GM23338 (cell line): ENCODE results near the gene FIGN. TPM values are rescaled to one million over a fixed set of nuclear protein-coding genes. Genes with fewer than 3 reads are reported as not detected.

Experiments
- ATAC-seq: fragments of 200-7000 bp; cut with Tn5 transposase; 3 replicates; pipeline ENCODE4 v1.9.1; 2020
- DNase-seq: peaks from one replicate; pipeline ENCODE4 v3.0.0-alpha.2; 2015; ENCODE audit warnings: low spot score
- H2AFZ ChIP-seq: fragments of 200-600 bp; sonication (generic); 2 replicates; pipeline ENCODE4 v1.8.0; 2016; ENCODE audit warnings: antibody characterized with exemption, mild to moderate bottlenecking, moderate library complexity
- H3F3A ChIP-seq: fragments of 200-600 bp; sonication (generic); replicated peaks from 2 replicates; pipeline ENCODE4 v1.8.0; 2017; ENCODE audit warnings: antibody characterized with exemption, mixed run types, low read depth
- H3K27ac ChIP-seq: fragments of 200-600 bp; sonication (generic); 2 replicates; pipeline ENCODE4 v1.6.1; 2016; ENCODE audit warnings: low read depth
- H3K27me3 ChIP-seq: fragments of 200-600 bp; sonication (generic); 2 replicates; pipeline ENCODE4 v1.8.0; 2016; ENCODE audit warnings: mild to moderate bottlenecking, mixed run types, moderate library complexity; ENCODE audit not compliant: insufficient read depth
- H3K36me3 ChIP-seq: fragments of 200-600 bp; sonication (generic); 2 replicates; pipeline ENCODE4 v1.8.0; 2016; ENCODE audit warnings: mild to moderate bottlenecking; ENCODE audit not compliant: insufficient read depth
- H3K4me1 ChIP-seq: fragments of 200-600 bp; sonication (generic); 2 replicates; pipeline ENCODE4 v1.8.0; 2016; ENCODE audit warnings: mild to moderate bottlenecking, moderate library complexity; ENCODE audit not compliant: insufficient read depth
- H3K4me2 ChIP-seq: fragments of 200-600 bp; sonication (generic); 2 replicates; pipeline ENCODE4 v1.7.1; 2017; ENCODE audit warnings: mixed run types
- H3K4me3 ChIP-seq: fragments of 200-600 bp; sonication (generic); 2 replicates; pipeline ENCODE4 v1.6.1; 2016; ENCODE audit warnings: mixed run types
- H3K79me2 ChIP-seq: fragments of 200-600 bp; sonication (generic); replicated peaks from 2 replicates; pipeline ENCODE4 v1.8.0; 2017; ENCODE audit warnings: mild to moderate bottlenecking; ENCODE audit not compliant: insufficient read depth
- H3K9me2 ChIP-seq: fragments of 200-600 bp; sonication (generic); 2 replicates; pipeline ENCODE4 v1.8.0; 2017; ENCODE audit not compliant: insufficient read depth
- H4K20me1 ChIP-seq: fragments of 200-600 bp; sonication (generic); replicated peaks from 2 replicates; pipeline ENCODE4 v1.8.0; 2017; ENCODE audit warnings: mild to moderate bottlenecking; ENCODE audit not compliant: insufficient read depth
- H3K27ac Mint-ChIP-seq: 2 replicates; pipeline ENCODE4 v1.8.0; 2020; ENCODE audit warnings: inconsistent platforms, mild to moderate bottlenecking, moderate library complexity, mixed read lengths
- H3K27me3 Mint-ChIP-seq: 3 replicates; pipeline ENCODE4 v1.8.0; 2022; ENCODE audit warnings: low read depth, mild to moderate bottlenecking, moderate library complexity, mixed read lengths, inconsistent platforms; ENCODE audit not compliant: insufficient read depth, poor library complexity
- H3K36me3 Mint-ChIP-seq: 3 replicates; pipeline ENCODE4 v1.8.0; 2021; ENCODE audit warnings: low read depth, mild to moderate bottlenecking, inconsistent platforms, moderate library complexity, mixed read lengths
- H3K4me1 Mint-ChIP-seq: 3 replicates; pipeline ENCODE4 v1.8.0; 2020; ENCODE audit warnings: mild to moderate bottlenecking, inconsistent platforms, mixed read lengths
- H3K4me3 Mint-ChIP-seq: 3 replicates; pipeline ENCODE4 v1.8.0; 2021; ENCODE audit warnings: moderate library complexity, mild to moderate bottlenecking, inconsistent platforms, mixed read lengths
- H3K9me3 Mint-ChIP-seq: 3 replicates; pipeline ENCODE4 v1.8.0; 2020; ENCODE audit warnings: moderate library complexity, mild to moderate bottlenecking, inconsistent platforms, mixed read lengths
- CREB1 ChIP-seq: fragments of 250-450 bp; sonication (Bioruptor Pico); IDR thresholded peaks from 2 replicates; pipeline ENCODE4 v1.5.0; 2020; ENCODE audit warnings: low read depth, mild to moderate bottlenecking, moderate library complexity
- ETS1 ChIP-seq: IDR thresholded peaks from 2 replicates; pipeline ENCODE4 v1.6.1; 2016; ENCODE audit warnings: antibody characterized with exemption
- EZH2 ChIP-seq: fragments of 200-600 bp; sonication (generic); IDR thresholded peaks from one replicate; pipeline ENCODE4 v1.8.0; 2017; ENCODE audit warnings: antibody characterized with exemption, mild to moderate bottlenecking, low read depth; ENCODE audit not compliant: unreplicated experiment
- EZH2phosphoT487 ChIP-seq: fragments of 200-600 bp; sonication (generic); IDR thresholded peaks from one replicate; pipeline ENCODE4 v1.8.1; 2018; ENCODE audit warnings: antibody characterized with exemption; ENCODE audit not compliant: unreplicated experiment
- JUNB ChIP-seq: IDR thresholded peaks from one replicate; pipeline ENCODE4 v1.6.1; 2016; ENCODE audit warnings: antibody characterized with exemption; ENCODE audit not compliant: unreplicated experiment
- NANOG ChIP-seq: IDR thresholded peaks from 2 replicates; pipeline ENCODE4 v1.6.1; 2016; ENCODE audit warnings: antibody characterized with exemption, borderline replicate concordance
- POLR2AphosphoS5 ChIP-seq: IDR thresholded peaks from 2 replicates; pipeline ENCODE4 v1.6.1; 2016; ENCODE audit warnings: antibody characterized with exemption, low read depth
- REST ChIP-seq: IDR thresholded peaks from one replicate; pipeline ENCODE4 v1.6.1; 2018; ENCODE audit warnings: antibody characterized with exemption; ENCODE audit not compliant: unreplicated experiment
- STAT1 ChIP-seq: IDR thresholded peaks from one replicate; pipeline ENCODE4 v1.6.1; 2016; ENCODE audit warnings: antibody characterized with exemption; ENCODE audit not compliant: unreplicated experiment
- ZNF114 ChIP-seq: fragments of 250-450 bp; sonication (Bioruptor Pico); IDR thresholded peaks from 2 replicates; pipeline ENCODE4 v1.5.0; 2020; ENCODE audit warnings: mild to moderate bottlenecking, moderate library complexity
- ZNF331 ChIP-seq: fragments of 250-450 bp; sonication (Bioruptor Pico); IDR thresholded peaks from 2 replicates; pipeline ENCODE4 v1.5.0; 2020; ENCODE audit warnings: low read depth, mild to moderate bottlenecking, moderate library complexity
- polyA plus RNA-seq: library from polyadenylated mRNA; unstranded; fragments of >200 nt; fragmentation: Nextera tagmentation; extraction: Ambion mirVana; gene quantifications from 2 replicates; pipeline ENCODE4 v1.2.1, GENCODE V29; 2016
- total RNA-seq: library from RNA; depleted of rRNA; stranded (reverse); fragments of >200 nt; shearing (Covaris generic); gene quantifications from 2 replicates; pipeline ENCODE4 v1.2.3, GENCODE V29; 2014
- TF ChIP-seq, protein P1 (sequence below), 2 experiments: fragments of 200-600 bp in 1 of 2; sonication (generic) in 1 of 2; conservative IDR thresholded peaks; 2 replicates each; pipeline versions ENCODE4 v1.5.1 to v1.6.1; 2016 to 2017; ENCODE audit warnings: antibody characterized with exemption in 2 of 2, low read depth in 2 of 2, mild to moderate bottlenecking in 2 of 2, moderate library complexity in 1 of 2
- TF ChIP-seq, protein P2 (sequence below): fragments of 250-450 bp; sonication (Bioruptor Pico); IDR thresholded peaks from 2 replicates; pipeline ENCODE4 v1.5.0; 2020; ENCODE audit warnings: mild to moderate bottlenecking, moderate library complexity

The FIGN gene
- total and polyA plus RNA-seq, 2 experiments from 2014 or later: 17.2 to 23.6 TPM

GRCh38 chr2:163657281-163657656 is 78.5 kb downstream of the FIGN start:
- H3K36me3 Mint-ChIP-seq: 0 out of 3 replicates have a peak, but pooled peaks cover 5% of the 10 kb centered on the region
- H3K9me2 ChIP-seq: no peaks in the 10 kb centered on the region; the same call in 1 of the 2 replicates
- H3K27me3 ChIP-seq: no peaks in the 10 kb centered on the region
- H3K36me3 ChIP-seq: no peaks in the 10 kb centered on the region
- no peak for TF ChIP-seq ETS1
- no peak for TF ChIP-seq EZH2
- TF ChIP-seq ZNF114 (CRISPR knock-in tag): no peak
- no peak for TF ChIP-seq JUNB
- TF ChIP-seq, protein P1, sequence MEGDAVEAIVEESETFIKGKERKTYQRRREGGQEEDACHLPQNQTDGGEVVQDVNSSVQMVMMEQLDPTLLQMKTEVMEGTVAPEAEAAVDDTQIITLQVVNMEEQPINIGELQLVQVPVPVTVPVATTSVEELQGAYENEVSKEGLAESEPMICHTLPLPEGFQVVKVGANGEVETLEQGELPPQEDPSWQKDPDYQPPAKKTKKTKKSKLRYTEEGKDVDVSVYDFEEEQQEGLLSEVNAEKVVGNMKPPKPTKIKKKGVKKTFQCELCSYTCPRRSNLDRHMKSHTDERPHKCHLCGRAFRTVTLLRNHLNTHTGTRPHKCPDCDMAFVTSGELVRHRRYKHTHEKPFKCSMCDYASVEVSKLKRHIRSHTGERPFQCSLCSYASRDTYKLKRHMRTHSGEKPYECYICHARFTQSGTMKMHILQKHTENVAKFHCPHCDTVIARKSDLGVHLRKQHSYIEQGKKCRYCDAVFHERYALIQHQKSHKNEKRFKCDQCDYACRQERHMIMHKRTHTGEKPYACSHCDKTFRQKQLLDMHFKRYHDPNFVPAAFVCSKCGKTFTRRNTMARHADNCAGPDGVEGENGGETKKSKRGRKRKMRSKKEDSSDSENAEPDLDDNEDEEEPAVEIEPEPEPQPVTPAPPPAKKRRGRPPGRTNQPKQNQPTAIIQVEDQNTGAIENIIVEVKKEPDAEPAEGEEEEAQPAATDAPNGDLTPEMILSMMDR (conservative IDR thresholded peaks at IDR 0.05; ENCODE audit: low read depth in 2 of 2): no peak
- no peak for TF ChIP-seq STAT1
- no peak for TF ChIP-seq POLR2AphosphoS5
- TF ChIP-seq CREB1 (CRISPR knock-in tag): no peak
- no peak for TF ChIP-seq NANOG
- TF ChIP-seq, protein P2, sequence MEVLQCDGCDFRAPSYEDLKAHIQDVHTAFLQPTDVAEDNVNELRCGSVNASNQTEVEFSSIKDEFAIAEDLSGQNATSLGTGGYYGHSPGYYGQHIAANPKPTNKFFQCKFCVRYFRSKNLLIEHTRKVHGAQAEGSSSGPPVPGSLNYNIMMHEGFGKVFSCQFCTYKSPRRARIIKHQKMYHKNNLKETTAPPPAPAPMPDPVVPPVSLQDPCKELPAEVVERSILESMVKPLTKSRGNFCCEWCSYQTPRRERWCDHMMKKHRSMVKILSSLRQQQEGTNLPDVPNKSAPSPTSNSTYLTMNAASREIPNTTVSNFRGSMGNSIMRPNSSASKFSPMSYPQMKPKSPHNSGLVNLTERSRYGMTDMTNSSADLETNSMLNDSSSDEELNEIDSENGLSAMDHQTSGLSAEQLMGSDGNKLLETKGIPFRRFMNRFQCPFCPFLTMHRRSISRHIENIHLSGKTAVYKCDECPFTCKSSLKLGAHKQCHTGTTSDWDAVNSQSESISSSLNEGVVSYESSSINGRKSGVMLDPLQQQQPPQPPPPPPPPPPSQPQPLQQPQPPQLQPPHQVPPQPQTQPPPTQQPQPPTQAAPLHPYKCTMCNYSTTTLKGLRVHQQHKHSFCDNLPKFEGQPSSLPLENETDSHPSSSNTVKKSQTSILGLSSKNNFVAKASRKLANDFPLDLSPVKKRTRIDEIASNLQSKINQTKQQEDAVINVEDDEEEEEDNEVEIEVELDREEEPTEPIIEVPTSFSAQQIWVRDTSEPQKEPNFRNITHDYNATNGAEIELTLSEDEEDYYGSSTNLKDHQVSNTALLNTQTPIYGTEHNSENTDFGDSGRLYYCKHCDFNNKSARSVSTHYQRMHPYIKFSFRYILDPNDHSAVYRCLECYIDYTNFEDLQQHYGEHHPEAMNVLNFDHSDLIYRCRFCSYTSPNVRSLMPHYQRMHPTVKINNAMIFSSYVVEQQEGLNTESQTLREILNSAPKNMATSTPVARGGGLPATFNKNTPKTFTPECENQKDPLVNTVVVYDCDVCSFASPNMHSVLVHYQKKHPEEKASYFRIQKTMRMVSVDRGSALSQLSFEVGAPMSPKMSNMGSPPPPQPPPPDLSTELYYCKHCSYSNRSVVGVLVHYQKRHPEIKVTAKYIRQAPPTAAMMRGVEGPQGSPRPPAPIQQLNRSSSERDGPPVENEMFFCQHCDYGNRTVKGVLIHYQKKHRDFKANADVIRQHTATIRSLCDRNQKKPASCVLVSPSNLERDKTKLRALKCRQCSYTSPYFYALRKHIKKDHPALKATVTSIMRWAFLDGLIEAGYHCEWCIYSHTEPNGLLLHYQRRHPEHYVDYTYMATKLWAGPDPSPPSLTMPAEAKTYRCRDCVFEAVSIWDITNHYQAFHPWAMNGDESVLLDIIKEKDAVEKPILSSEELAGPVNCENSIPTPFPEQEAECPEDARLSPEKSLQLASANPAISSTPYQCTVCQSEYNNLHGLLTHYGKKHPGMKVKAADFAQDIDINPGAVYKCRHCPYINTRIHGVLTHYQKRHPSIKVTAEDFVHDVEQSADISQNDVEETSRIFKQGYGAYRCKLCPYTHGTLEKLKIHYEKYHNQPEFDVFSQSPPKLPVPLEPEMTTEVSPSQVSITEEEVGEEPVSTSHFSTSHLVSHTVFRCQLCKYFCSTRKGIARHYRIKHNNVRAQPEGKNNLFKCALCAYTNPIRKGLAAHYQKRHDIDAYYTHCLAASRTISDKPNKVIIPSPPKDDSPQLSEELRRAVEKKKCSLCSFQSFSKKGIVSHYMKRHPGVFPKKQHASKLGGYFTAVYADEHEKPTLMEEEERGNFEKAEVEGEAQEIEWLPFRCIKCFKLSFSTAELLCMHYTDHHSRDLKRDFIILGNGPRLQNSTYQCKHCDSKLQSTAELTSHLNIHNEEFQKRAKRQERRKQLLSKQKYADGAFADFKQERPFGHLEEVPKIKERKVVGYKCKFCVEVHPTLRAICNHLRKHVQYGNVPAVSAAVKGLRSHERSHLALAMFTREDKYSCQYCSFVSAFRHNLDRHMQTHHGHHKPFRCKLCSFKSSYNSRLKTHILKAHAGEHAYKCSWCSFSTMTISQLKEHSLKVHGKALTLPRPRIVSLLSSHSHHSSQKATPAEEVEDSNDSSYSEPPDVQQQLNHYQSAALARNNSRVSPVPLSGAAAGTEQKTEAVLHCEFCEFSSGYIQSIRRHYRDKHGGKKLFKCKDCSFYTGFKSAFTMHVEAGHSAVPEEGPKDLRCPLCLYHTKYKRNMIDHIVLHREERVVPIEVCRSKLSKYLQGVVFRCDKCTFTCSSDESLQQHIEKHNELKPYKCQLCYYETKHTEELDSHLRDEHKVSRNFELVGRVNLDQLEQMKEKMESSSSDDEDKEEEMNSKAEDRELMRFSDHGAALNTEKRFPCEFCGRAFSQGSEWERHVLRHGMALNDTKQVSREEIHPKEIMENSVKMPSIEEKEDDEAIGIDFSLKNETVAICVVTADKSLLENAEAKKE (CRISPR knock-in tag): no peak
- TF ChIP-seq ZNF331 (CRISPR knock-in tag): no peak
- no peak for TF ChIP-seq REST
- TF ChIP-seq EZH2phosphoT487: no peak
- H3K27ac ChIP-seq: no peak overlapping the region
- H3F3A ChIP-seq: no peaks in the 10 kb centered on the region
- H3K4me1 Mint-ChIP-seq: peaks cover 46% of the 10 kb centered on the region
- no peak overlapping the region for H3K4me3 ChIP-seq
- no peak for DNase-seq
- no peaks in the 10 kb centered on the region for H4K20me1 ChIP-seq
- no peak overlapping the region for H3K4me3 Mint-ChIP-seq
- peaks cover 45% of the 10 kb centered on the region for H3K4me1 ChIP-seq
- H3K79me2 ChIP-seq: peaks cover 24% of the 10 kb centered on the region; the same call in 1 of the 2 replicates
- peaks cover 3% of the 10 kb centered on the region for H3K27me3 Mint-ChIP-seq
- no peak overlapping the region for H3K4me2 ChIP-seq
- no peak overlapping the region for H2AFZ ChIP-seq
- H3K9me3 Mint-ChIP-seq: no peaks in the 10 kb centered on the region; the same call in 2 of the 3 replicates
- H3K27ac Mint-ChIP-seq: peak overlapping the region; percentile 59
- no peak for ATAC-seq
